Large intestine (tissue), 3 donors: ENCODE measurements around the gene TLE1. TPM values are rescaled to one million over a fixed set of nuclear protein-coding genes. Genes with fewer than 3 reads are reported as not detected.

Source experiments
- DNase-seq, 2 donors: peaks; one replicate each; pipeline versions ENCODE4 v3.0.0 to v3.0.0-alpha.2; 2013
- H3K27ac ChIP-seq: one replicate; pipeline ENCODE4 v1.5.1; 2013; ENCODE audit warnings: low read length
- H3K27me3 ChIP-seq: 2 replicates; pipeline ENCODE4 v1.6.1; 2013; ENCODE audit warnings: low read length; ENCODE audit not compliant: control insufficient read depth, insufficient read depth
- H3K36me3 ChIP-seq: 2 replicates; pipeline ENCODE4 v1.6.1; 2013; ENCODE audit warnings: low read length; ENCODE audit not compliant: control insufficient read depth, insufficient read depth
- H3K4me1 ChIP-seq: one replicate; pipeline ENCODE4 v1.6.1; 2013; ENCODE audit warnings: low read length; ENCODE audit not compliant: control insufficient read depth, insufficient read depth
- H3K4me3 ChIP-seq: one replicate; pipeline ENCODE4 v1.5.1; 2013; ENCODE audit warnings: low read length
- H3K9me3 ChIP-seq: one replicate; pipeline ENCODE4 v1.6.1; 2013; ENCODE audit warnings: mild to moderate bottlenecking, low read depth, low read length, moderate library complexity; ENCODE audit not compliant: control insufficient read depth
- WGBS: methylation state at CpG from one replicate; pipeline ENCODE4 v1.1.5; 2013; ENCODE audit warnings: low lambda C conversion rate; ENCODE audit not compliant: insufficient coverage; 5-methylcytosine and 5-hydroxymethylcytosine counted together
- polyA plus RNA-seq: library from polyadenylated mRNA; unstranded; fragments of 120-200 nt; gene quantifications from one replicate; pipeline ENCODE4 v1.2.1, GENCODE V29; 2013

Gene TLE1
- polyA plus RNA-seq, 1 donor: 26.7 TPM

DNA sequence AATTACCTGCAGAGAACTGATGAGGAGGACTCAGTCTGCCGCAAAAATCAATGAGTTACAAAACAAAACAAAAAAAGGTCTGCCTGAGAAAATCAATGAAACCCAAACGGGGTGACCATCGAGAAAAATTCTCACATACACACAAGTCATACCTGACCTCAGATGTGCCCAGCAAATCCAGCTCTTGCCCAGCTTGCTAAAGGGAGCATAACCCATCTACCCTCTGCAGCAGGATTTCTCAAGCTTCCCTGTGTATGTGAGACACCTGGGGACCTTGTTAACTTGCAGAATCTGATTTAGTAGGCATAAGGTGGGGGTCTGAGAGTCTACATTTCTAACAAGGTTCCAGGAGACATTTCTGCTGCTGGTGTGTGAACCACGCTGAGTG lies 126.3 kb downstream of the TLE1 start:
- Histone ChIP-seq H3K4me3 (no peak overlapping the region), H3K36me3 (no peaks in the 10 kb centered on the region), H3K27me3 (no peaks in the 10 kb centered on the region), H3K27ac (no peak overlapping the region), H3K4me1 (no peaks in the 10 kb centered on the region), H3K9me3 (no peaks in the 10 kb centered on the region)
- DNase-seq: no peak
- 75% methylated on average over 1 of the region's 4 CpGs for WGBS

DNA sequence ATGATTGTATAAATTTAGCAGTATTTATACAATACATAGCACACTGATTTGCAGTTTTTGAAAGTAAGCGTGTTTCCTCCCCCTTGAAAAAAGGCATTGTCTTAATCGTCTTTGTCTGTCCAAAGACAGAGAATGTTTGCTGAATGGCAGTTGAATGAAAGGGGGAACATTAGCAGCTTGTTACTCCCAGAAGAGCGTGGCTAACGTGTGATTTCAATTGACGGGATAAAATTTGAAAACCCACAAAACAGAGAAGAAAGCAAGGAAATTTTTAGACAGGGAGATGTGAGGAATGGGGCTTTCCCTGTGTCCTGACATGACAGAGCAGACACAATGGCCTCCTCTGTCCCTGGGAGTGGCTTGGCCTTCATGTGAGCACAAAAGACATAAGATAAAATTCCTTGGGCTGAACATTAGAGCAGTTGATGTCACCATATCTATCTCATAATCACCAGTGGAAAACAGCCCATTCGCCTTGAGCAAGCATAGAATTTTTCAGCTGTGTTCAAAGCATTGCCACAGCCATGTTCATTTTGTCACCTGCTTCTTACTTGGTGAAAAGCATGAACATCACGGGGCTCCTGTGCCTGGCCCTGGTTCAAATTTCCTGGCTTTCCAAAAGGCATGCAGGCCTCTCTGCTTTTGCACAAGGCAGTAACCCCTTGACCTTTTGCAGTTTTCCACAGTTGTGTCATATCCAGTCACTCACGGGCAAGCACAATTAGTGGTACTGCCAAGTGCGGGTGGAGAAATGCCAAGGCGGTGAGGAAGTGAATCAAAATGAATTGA lies 126.9 kb downstream of the TLE1 start:
- no peak for DNase-seq
- H3K4me3 ChIP-seq: no peak overlapping the region
- no peaks in the 10 kb centered on the region for H3K4me1 ChIP-seq
- WGBS: 83% methylated on average over 2 of the region's 10 CpGs
- H3K27me3 ChIP-seq: no peaks in the 10 kb centered on the region
- H3K9me3 ChIP-seq: no peaks in the 10 kb centered on the region
- H3K36me3 ChIP-seq: no peaks in the 10 kb centered on the region
- no peak overlapping the region for H3K27ac ChIP-seq

DNA sequence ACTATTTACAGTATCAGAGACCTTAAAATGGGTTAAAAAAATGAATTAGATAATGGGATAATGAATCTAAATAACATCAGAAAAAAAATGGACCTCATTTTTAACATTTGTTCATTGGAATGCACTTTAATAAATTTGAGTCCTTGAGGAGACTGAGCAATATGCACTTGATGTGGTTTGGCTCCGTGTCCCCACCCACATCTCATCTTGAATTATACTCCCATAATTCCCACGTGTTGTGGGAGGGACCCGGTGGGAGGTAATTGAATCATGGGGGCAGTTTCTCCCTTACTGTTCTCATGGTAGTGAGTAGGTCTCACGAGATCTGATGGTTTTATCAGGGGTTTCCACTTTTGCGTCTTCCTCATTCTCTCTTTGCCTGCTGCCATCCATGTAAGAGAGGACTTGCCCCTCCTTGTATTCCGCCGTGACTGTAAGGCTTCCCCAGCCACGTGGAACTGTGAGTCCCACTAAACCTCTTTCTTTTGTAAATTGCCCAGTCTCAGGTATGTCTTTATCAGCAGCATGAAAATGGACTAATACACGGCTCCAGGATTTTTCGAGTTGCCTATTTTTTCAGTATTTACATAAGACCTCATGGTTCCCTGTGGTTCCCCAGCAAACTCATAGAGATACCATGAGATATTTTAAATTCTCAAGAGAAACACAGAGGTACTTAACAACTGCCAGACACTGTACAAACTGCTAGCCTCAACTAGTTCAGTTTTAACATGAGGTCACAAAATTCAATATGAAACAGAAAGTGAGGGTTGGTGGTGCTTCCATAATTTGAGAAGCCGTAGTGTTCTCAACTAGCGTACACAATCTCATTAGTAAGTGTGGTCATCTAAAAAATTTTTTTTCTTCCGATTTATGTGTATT lies 128.3 kb downstream of the TLE1 start:
- DNase-seq: no peak
- no CpG with 5 or more reads among the region's 13 CpGs for WGBS
- no peaks in the 10 kb centered on the region for H3K36me3 ChIP-seq
- H3K4me1 ChIP-seq: no peaks in the 10 kb centered on the region
- H3K9me3 ChIP-seq: no peaks in the 10 kb centered on the region
- H3K27ac ChIP-seq: no peak overlapping the region
- H3K4me3 ChIP-seq: no peak overlapping the region
- H3K27me3 ChIP-seq: no peaks in the 10 kb centered on the region

DNA sequence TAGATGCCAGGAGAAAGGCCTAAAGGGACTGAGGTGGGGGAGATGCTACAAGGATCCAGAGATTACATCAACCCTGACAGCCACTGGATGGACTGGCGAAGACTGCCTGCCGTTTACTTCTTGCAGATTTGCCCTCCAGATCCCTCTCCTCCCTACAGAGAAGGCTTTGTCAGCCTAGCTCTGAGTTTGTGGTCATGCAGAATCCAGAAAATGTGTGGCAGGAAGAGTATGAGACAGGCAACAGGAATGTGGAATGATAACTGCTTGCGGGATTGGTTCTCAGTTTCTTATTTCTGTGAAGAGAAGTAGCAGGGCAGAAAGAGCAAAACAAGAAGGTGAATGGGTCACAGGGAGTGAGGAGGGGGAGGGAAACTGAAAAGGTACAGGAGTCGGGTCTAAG lies 129.6 kb downstream of the TLE1 start:
- H3K36me3 ChIP-seq: no peaks in the 10 kb centered on the region
- no peak for DNase-seq
- no peak overlapping the region for H3K27ac ChIP-seq
- WGBS: 100% methylated on average over 1 of the region's 4 CpGs
- H3K9me3 ChIP-seq: no peaks in the 10 kb centered on the region
- no peak overlapping the region for H3K4me3 ChIP-seq
- H3K4me1 ChIP-seq: no peaks in the 10 kb centered on the region
- H3K27me3 ChIP-seq: no peaks in the 10 kb centered on the region

DNA sequence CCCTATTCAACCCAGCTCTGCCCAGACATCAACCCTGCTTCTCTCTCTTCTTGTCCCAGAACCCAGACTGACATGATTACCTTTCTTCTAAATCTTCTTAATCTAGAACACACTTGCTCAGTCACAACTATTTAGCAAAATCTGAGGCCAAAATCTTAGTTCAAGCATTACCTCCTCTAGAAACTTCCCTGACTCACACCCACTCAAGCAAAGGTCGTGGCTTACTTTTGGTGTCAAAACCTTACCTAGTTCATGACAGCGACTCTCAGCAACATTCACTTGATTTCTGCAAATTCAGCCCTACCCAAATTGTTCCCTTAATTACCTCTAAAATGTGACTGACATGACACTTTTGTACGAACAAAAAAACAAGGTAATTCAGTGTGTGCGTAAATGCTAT lies 130.2 kb downstream of the TLE1 start:
- Histone ChIP-seq H3K4me3 (no peak overlapping the region), H3K27ac (no peak overlapping the region), H3K36me3 (no peaks in the 10 kb centered on the region), H3K4me1 (no peaks in the 10 kb centered on the region), H3K9me3 (no peaks in the 10 kb centered on the region), H3K27me3 (no peaks in the 10 kb centered on the region)
- no peak for DNase-seq
- WGBS: 100% methylated on average over 1 of the region's 4 CpGs

DNA sequence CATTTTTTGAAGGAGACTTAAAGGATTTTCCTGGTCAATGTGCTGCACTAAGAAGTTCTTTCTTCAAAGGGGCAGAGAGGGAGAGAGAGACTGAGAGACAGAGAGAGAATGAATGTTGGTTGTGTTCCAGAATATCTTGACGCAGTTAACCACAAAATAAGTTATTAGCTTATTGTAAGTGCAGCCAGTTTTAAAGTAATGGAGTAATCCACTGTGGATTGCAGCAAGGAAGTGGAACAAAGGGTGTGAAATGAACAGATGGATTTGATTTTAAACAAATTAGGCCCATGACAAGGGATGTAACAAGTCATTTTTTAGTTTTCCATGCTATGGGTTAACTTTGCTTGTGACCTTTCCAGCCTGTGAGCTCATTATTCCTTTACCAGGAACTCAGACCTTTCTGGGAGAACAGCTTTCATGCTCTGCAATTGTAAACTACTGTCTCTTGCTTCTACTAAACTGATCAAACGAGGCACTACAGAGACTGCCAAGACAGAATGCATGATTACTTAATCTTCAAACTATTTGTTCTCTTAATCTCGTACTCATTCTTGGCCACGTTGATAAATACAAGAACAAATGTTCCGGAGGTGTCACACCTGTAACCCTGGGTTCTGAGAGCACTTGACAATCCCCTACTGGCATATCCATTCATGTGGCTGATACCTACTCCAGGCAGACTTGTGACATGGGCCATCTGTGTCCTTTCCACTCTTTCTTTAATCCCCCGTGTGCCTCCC lies 131.1 kb downstream of the TLE1 start:
- Histone ChIP-seq H3K27ac (no peak overlapping the region), H3K36me3 (no peaks in the 10 kb centered on the region), H3K27me3 (no peaks in the 10 kb centered on the region), H3K9me3 (no peaks in the 10 kb centered on the region), H3K4me3 (no peak overlapping the region), H3K4me1 (no peaks in the 10 kb centered on the region)
- peak in 1 of 2 donors; percentile 20 for DNase-seq
- WGBS: 88% methylated on average over 1 of the region's 6 CpGs

DNA sequence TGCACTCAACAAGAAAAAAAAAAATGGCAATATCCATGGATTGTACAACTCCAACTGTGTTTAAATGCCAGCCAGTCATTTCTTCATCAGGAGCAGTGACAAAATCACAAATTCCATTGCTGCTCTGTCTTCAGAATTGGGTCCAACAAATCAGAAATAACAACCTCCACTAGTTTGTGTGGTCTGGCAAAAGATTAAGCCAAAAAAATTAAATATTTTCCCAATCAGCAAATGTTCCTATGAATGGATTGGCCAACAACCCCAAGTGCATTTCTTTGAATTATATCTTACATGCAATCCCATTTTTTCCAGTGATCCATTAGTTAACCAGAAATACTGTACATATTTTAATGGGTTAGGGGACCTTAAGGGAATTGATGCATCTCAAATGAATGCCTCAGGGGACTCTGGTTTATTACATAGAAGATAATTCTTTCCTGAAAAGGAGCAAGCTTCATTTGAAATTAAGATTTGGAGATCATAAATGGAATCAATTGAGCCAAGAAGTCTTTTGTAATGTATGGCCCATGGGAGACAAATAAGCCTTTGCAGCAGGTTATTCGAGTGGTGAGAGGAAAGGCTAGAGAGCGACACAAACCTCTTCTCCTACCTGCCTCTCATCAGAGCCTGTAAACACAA lies 131.8 kb downstream of the TLE1 start:
- H3K27ac ChIP-seq: no peak overlapping the region
- no peak for DNase-seq

DNA sequence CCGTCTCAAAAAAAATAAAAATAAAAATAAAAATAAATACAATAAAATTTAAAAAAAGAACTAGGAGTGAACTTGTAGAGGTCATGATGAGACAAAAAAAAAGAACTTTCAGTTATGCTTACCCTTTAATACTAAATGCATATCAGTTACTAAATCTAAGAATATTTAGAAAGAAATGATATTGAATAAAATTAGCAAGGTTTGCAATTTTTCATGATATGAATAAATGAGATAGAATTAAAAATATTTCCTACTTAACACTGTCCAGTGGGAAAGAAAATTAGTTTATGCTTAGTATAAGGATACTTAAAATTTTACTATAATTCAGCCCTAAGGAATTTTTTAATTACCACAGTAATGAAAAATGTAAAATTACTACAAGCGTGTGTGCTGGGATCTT lies 132.4 kb downstream of the TLE1 start:
- no peak for DNase-seq
- H3K27me3 ChIP-seq: no peaks in the 10 kb centered on the region
- 100% methylated on average over 2 of the region's 2 CpGs for WGBS
- no peak overlapping the region for H3K27ac ChIP-seq
- no peaks in the 10 kb centered on the region for H3K9me3 ChIP-seq
- H3K36me3 ChIP-seq: no peaks in the 10 kb centered on the region
- peaks cover 2% of the 10 kb centered on the region for H3K4me1 ChIP-seq
- H3K4me3 ChIP-seq: no peak overlapping the region

More for the DNA sequence above, 131.8 kb downstream of the TLE1 start:
- no CpG with 5 or more reads among the region's 2 CpGs for WGBS
- Histone ChIP-seq H3K27me3 (no peaks in the 10 kb centered on the region), H3K4me1 (peaks cover 2% of the 10 kb centered on the region), H3K9me3 (no peaks in the 10 kb centered on the region), H3K4me3 (no peak overlapping the region), H3K36me3 (no peaks in the 10 kb centered on the region)

DNA sequence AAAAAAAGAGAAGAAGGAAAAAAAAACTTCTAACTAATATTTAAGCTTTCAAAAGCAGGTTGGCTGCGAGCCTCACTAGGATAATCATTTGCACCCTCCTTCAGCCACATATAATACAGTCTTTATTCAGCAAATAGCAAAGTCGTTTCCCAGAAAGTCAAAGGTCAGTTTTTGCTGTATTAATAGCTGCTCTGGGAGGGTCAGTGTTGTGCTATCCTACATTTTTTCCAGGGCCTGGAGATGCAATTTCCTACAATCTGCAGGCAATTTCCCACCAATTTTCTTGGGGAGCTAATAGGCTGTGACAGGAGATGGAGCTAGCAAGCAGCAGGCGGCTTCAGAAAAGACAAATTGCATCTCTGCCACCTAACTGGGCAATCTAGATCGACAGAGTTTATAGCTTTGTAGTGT lies 136.8 kb downstream of the TLE1 start:
- Histone ChIP-seq H3K36me3 (no peaks in the 10 kb centered on the region), H3K27me3 (no peaks in the 10 kb centered on the region), H3K27ac (no peak overlapping the region), H3K9me3 (no peaks in the 10 kb centered on the region), H3K4me1 (peaks cover 2% of the 10 kb centered on the region), H3K4me3 (no peak overlapping the region)
- WGBS: 17% methylated on average over 1 of the region's 4 CpGs
- DNase-seq: peak in 1 of 2 donors; percentile 42

DNA sequence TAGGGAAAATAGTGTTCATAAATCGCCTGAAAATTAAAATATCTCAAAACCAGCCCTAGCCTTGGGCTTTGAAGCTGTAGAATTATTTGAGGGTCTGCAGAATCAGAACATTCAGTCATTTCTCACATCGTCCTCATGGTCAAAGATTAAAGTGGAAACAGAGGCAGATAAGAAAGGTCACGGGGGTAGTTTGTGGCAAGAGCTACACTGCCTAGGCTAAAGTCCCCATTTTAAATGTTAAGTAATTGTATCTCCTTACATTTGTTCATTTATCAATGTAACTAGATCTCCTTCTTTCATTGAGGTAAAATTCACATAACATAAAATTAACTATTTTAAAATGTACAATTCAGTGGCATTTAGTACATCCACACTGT lies 139.2 kb downstream of the TLE1 start:
- no peaks in the 10 kb centered on the region for H3K36me3 ChIP-seq
- DNase-seq: no peak
- peaks cover 2% of the 10 kb centered on the region for H3K4me1 ChIP-seq
- WGBS: no CpG with 5 or more reads among the region's 3 CpGs
- H3K4me3 ChIP-seq: no peak overlapping the region
- H3K9me3 ChIP-seq: no peaks in the 10 kb centered on the region
- H3K27ac ChIP-seq: no peak overlapping the region
- H3K27me3 ChIP-seq: no peaks in the 10 kb centered on the region
